HG02623 (cell line): ENCODE data around the gene MAP3K14.

ENCODE experiments used
- ATAC-seq: cut with Tn5 transposase; IDR thresholded peaks from one replicate; pipeline ENCODE4 v1.9.1; 2021; ENCODE audit warnings: moderate library complexity; ENCODE audit not compliant: unreplicated experiment

The MAP3K14 gene

GRCh38 chr17:45225051-45225700, 91.6 kb downstream of the MAP3K14 start:
- no peak for ATAC-seq

DNA sequence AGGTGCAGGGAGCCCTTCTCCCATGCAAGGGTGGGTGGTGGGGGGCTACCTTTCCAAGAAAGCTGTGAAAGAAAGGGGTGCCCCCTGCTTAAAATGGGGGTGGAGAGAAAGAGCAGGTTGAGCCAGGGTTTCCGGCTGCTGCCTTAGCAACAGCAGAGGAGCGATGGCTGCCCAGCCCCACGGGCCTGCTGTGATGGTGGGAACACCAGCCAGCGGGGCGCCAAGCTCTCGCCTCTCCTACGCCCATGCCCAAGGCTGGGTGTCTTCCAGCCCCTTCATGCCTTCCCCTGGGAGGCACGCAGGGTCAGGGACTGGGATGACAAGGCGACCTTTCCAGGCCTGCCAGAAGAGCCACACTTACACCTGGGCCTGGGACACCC, 92.2 kb downstream of the MAP3K14 start:
- ATAC-seq: no peak

- no peak for ATAC-seq
These were observed 93.0 kb downstream of the MAP3K14 start for GRCh38 chr17:45223539-45224528.

- ATAC-seq: no peak
These were observed 93.8 kb downstream of the MAP3K14 start for GRCh38 chr17:45222996-45223538.

GRCh38 chr17:45222289-45222995, 94.4 kb downstream of the MAP3K14 start:
- ATAC-seq: no peak

DNA sequence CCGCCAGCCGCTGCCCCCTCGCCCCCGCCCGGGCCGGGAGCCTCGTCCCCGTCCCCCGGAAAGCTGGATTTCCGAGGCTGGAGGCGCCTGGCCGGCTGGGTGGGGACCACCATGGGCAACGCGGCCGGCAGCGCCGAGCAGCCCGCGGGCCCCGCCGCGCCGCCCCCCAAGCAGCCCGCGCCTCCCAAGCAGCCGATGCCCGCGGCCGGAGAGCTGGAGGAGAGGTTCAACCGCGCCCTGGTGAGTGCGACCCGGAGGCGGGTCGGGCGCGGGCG, 94.9 kb downstream of the MAP3K14 start:
- ATAC-seq: no peak

- no peak for ATAC-seq
These were observed 95.5 kb downstream of the MAP3K14 start, which contains the start of gene FMNL1 for GRCh38 chr17:45221081-45222013. Gene FMNL1, plus strand, starts transcription at chr17:45221885. Its CDS starts 240 bp downstream, at chr17:45222125.

GRCh38 chr17:45220079-45220478, 96.7 kb downstream of the MAP3K14 start:
- no peak for ATAC-seq

- ATAC-seq: no peak
These were observed 97.7 kb downstream of the MAP3K14 start for GRCh38 chr17:45218895-45219661.
